CD4-positive, alpha-beta T cell (primary cell): ENCODE measurements around the gene RPL26. TPM values are rescaled to one million over a fixed set of nuclear protein-coding genes. Genes with fewer than 3 reads are reported as not detected.
"Not testable (repeated sequence)": the region's sequence is repeated elsewhere in the genome, so short reads cannot be mapped to it uniquely, and the experiment has no call there.

ENCODE experiments used
- ATAC-seq: fragments of 200-7000 bp; cut with Tn5 transposase; one replicate; pipeline ENCODE4 v1.10.0; 2022; ENCODE audit warnings: mild to moderate bottlenecking; ENCODE audit not compliant: poor library complexity
- CTCF ChIA-PET: fragments of 350-600 bp; sonication (Branson Sonifier 250); formaldehyde crosslinking; loops from one replicate; lab custom pipeline; 2021; ENCODE audit warnings: antibody characterized with exemption, inconsistent platforms; lab: Charles Lee
- POLR2A ChIA-PET: fragments of 350-600 bp; sonication (Branson Sonifier 250); formaldehyde crosslinking; loops from one replicate; lab custom pipeline; 2021; ENCODE audit warnings: antibody characterized with exemption, inconsistent platforms; lab: Charles Lee
- DNase-seq, 14 experiments: peaks; one replicate each; pipeline ENCODE4 v3.0.0-alpha.2; 2013 to 2020; ENCODE audit warnings: mixed read lengths in 2 of 14
- H3K27ac ChIP-seq, 2 donors: one replicate each; pipeline versions ENCODE4 v1.5.1 to v1.7.0; 2013; ENCODE audit warnings: low read length in 2 of 2, low read depth in 1 of 2, mild to moderate bottlenecking in 1 of 2
- H3K27me3 ChIP-seq, 2 experiments: 1 replicate in 1 of 2; 2 replicates in 1 of 2; pipeline versions ENCODE4 v1.6.1 to v1.7.0; 2013; ENCODE audit warnings: low read length in 2 of 2, control low read depth in 1 of 2, mild to moderate bottlenecking in 1 of 2, moderate library complexity in 1 of 2; ENCODE audit not compliant: insufficient read depth in 2 of 2, control insufficient read depth in 1 of 2
- H3K36me3 ChIP-seq: one replicate; pipeline ENCODE4 v1.6.1; 2013; ENCODE audit warnings: low read length, control low read depth; ENCODE audit not compliant: insufficient read depth
- H3K4me1 ChIP-seq: one replicate; pipeline ENCODE4 v1.6.1; 2013; ENCODE audit warnings: low read length, control low read depth; ENCODE audit not compliant: insufficient read depth
- H3K4me3 ChIP-seq: one replicate; pipeline ENCODE4 v1.5.1; 2013; ENCODE audit warnings: mild to moderate bottlenecking, low read length, moderate library complexity
- H3K9me3 ChIP-seq, 2 experiments: 1 replicate in 1 of 2; 2 replicates in 1 of 2; pipeline versions ENCODE4 v1.6.1 to v1.7.0; 2013; ENCODE audit warnings: low read length in 2 of 2, mild to moderate bottlenecking in 2 of 2, control low read depth in 1 of 2, moderate library complexity in 1 of 2; ENCODE audit not compliant: control insufficient read depth in 1 of 2, insufficient read depth in 1 of 2
- H3K27ac Mint-ChIP-seq: one replicate; pipeline ENCODE4 v1.8.0; 2020; ENCODE audit warnings: mixed read lengths
- H3K27me3 Mint-ChIP-seq: one replicate; pipeline ENCODE4 v1.8.0; 2021; ENCODE audit warnings: mixed read lengths
- H3K36me3 Mint-ChIP-seq: one replicate; pipeline ENCODE4 v1.8.0; 2021; ENCODE audit warnings: low read depth, mixed read lengths
- H3K4me1 Mint-ChIP-seq: one replicate; pipeline ENCODE4 v1.8.0; 2021; ENCODE audit warnings: low read depth, mixed read lengths
- H3K4me3 Mint-ChIP-seq: one replicate; pipeline ENCODE4 v1.8.0; 2020; ENCODE audit warnings: mild to moderate bottlenecking, mixed read lengths
- H3K9me3 Mint-ChIP-seq: one replicate; pipeline ENCODE4 v1.8.0; 2020; ENCODE audit warnings: mixed read lengths
- CTCF ChIP-seq: fragments of 200-600 bp; IDR thresholded peaks from one replicate; pipeline ENCODE4 v1.8.0; 2022; ENCODE audit warnings: antibody characterized with exemption, mild to moderate bottlenecking
- intact Hi-C, 2 experiments: fragments of 100-400 bp; cut with DNase I in 1 of 2; cut with micrococcal nuclease in 1 of 2; formaldehyde crosslinking; loops; one replicate each; pipeline versions ENCODE4 v1.15.1 to v1.9.0; 2023 to 2025; cut with DNase I, micrococcal nuclease
- total RNA-seq, 174 experiments: library from RNA in 2 of 174; stranded (reverse) in 2 of 174; gene quantifications; one replicate each; pipeline ENCODE4 v1.2.3 and lab custom pipeline; 2021 to 2026

RPL26 gene
- total RNA-seq, 2 experiments from 2014 or later, result 2,959 to 3,104 TPM

GRCh38 chr17:8401107-8401506 is 18.1 kb upstream of the RPL26 start:
- Histone ChIP-seq H3K27me3 (peaks cover 17 to 22% of the 10 kb centered on the region in 2 experiments), H3K4me1 (no peaks in the 10 kb centered on the region), H3K27ac (no peak overlapping the region), H3K4me3 (no peak overlapping the region), H3K9me3 (no peaks in the 10 kb centered on the region), H3K36me3 (no peaks in the 10 kb centered on the region)
- intact Hi-C loops, result no loop called here
- Mint-ChIP-seq H3K9me3 (no peaks in the 10 kb centered on the region), H3K4me1 (no peaks in the 10 kb centered on the region), H3K4me3 (no peak overlapping the region), H3K36me3 (no peaks in the 10 kb centered on the region), H3K27ac (no peak overlapping the region), H3K27me3 (peaks cover 31% of the 10 kb centered on the region)
- ATAC-seq (no peak), DNase-seq (no peak)
- ChIA-PET POLR2A (no interaction called here), CTCF (no interaction called here)
- TF ChIP-seq CTCF, result no peak

GRCh38 chr17:8398980-8399379 is 16.0 kb upstream of the RPL26 start:
- POLR2A ChIA-PET, result no interaction called here
- Mint-ChIP-seq H3K4me1 (peaks cover 4% of the 10 kb centered on the region), H3K4me3 (no peak overlapping the region), H3K27me3 (peaks cover 35% of the 10 kb centered on the region), H3K9me3 (no peaks in the 10 kb centered on the region), H3K27ac (no peak overlapping the region), H3K36me3 (no peaks in the 10 kb centered on the region)
- intact Hi-C loops, result no loop called here
- no peak for TF ChIP-seq CTCF
- ATAC-seq, result no peak
- CTCF ChIA-PET, result no interaction called here
- Histone ChIP-seq H3K9me3 (no peaks in the 10 kb centered on the region), H3K4me1 (peaks cover 6% of the 10 kb centered on the region), H3K27me3 (peaks cover 17 to 22% of the 10 kb centered on the region in 2 experiments), H3K4me3 (no peak overlapping the region), H3K36me3 (no peaks in the 10 kb centered on the region), H3K27ac (no peak overlapping the region)
- no peak for DNase-seq

- Histone ChIP-seq H3K27me3 (peaks cover 16 to 17% of the 10 kb centered on the region in 2 experiments), H3K36me3 (no peaks in the 10 kb centered on the region), H3K27ac (no peak within 1 kb of the TSS), H3K4me3 (no peak within 1 kb of the TSS), H3K9me3 (peaks cover 0 to 4% of the 10 kb centered on the region in 2 experiments), H3K4me1 (peaks cover 17% of the 10 kb centered on the region)
- no peak for ATAC-seq
- Mint-ChIP-seq H3K36me3 (no peaks in the 10 kb centered on the region), H3K4me1 (peaks cover 11% of the 10 kb centered on the region), H3K27me3 (peaks cover 35% of the 10 kb centered on the region), H3K27ac (no peak within 1 kb of the TSS), H3K4me3 (no peak within 1 kb of the TSS), H3K9me3 (no peaks in the 10 kb centered on the region)
- no peak for DNase-seq
- intact Hi-C loops, result no loop called here
- ChIA-PET POLR2A (no interaction called here), CTCF (no interaction called here)
- no peak for TF ChIP-seq CTCF
These were observed 14.6 kb upstream of the RPL26 start, which contains the start of gene RNF222 for GRCh38 chr17:8397636-8398035. Gene RNF222, minus strand, starts transcription at chr17:8397827. Its CDS starts 4,366 bp downstream, at chr17:8393461.

GRCh38 chr17:8394497-8394896 is 11.5 kb upstream of the RPL26 start:
- H3K27ac ChIP-seq, DNase-seq, H3K4me3 ChIP-seq, ATAC-seq, H3K36me3 Mint-ChIP-seq, intact Hi-C loops, H3K9me3 Mint-ChIP-seq, H3K36me3 ChIP-seq, H3K9me3 ChIP-seq, H3K4me3 Mint-ChIP-seq: not testable (repeated sequence)
- POLR2A ChIA-PET, result interaction anchor here (0.7 to 1.6 kb wide), 4 partner anchors 11 to 1737 kb away, joined by 3 to 6 read pairs (median 4); partner anchors contain the start of genes KRABD2 and NDEL1
- CTCF ChIA-PET, result interaction anchor here (1.4 to 3.4 kb wide), 3 partner anchors 11 to 18 kb away, joined by 4 to 14 read pairs (median 5); partner anchors contain the start of genes KRABD2 and RPL26
- H3K27me3 Mint-ChIP-seq, result peaks cover 18% of the 10 kb centered on the region
- H3K27ac Mint-ChIP-seq, result peak overlapping the region; percentile 30
- peaks cover 11% of the 10 kb centered on the region for H3K4me1 Mint-ChIP-seq
- peaks cover 14 to 16% of the 10 kb centered on the region in 2 experiments for H3K27me3 ChIP-seq
- H3K4me1 ChIP-seq, result peaks cover 17% of the 10 kb centered on the region
